ENCODE measurements around the gene BRAT1. TPM values are rescaled to one million over a fixed set of nuclear protein-coding genes. Genes with fewer than 3 reads are reported as not detected.

Gene BRAT1
- total RNA-seq, 1 donor from 2014 or later = 42.3 TPM

GRCh38 chr7:2585446-2585845, 30.1 kb upstream of the BRAT1 start:
- no peak for DNase-seq (ENCODE audit: extremely low read depth, low read depth, low spot score)

- DNase-seq (ENCODE audit: extremely low read depth, low read depth, low spot score) = no peak
These were observed 28.7 kb upstream of the BRAT1 start for GRCh38 chr7:2583798-2584580.

GRCh38 chr7:2582006-2582735, 26.8 kb upstream of the BRAT1 start:
- DNase-seq (ENCODE audit: extremely low read depth, low read depth, low spot score) = no peak

GRCh38 chr7:2580636-2581035, 25.3 kb upstream of the BRAT1 start:
- DNase-seq (ENCODE audit: extremely low read depth, low read depth, low spot score) = no peak

GRCh38 chr7:2577914-2578680, 22.8 kb upstream of the BRAT1 start:
- no peak for DNase-seq (ENCODE audit: extremely low read depth, low read depth, low spot score)

- no peak for DNase-seq (ENCODE audit: extremely low read depth, low read depth, low spot score)
These were observed 21.6 kb upstream of the BRAT1 start for GRCh38 chr7:2576742-2577491.

- DNase-seq (ENCODE audit: extremely low read depth, low read depth, low spot score) = no peak
These were observed 20.5 kb upstream of the BRAT1 start for GRCh38 chr7:2575733-2576340.

GRCh38 chr7:2575046-2575732, 19.9 kb upstream of the BRAT1 start:
- DNase-seq (ENCODE audit: extremely low read depth, low read depth, low spot score) = no peak

- no peak for DNase-seq (ENCODE audit: extremely low read depth, low read depth, low spot score)
These were observed 18.4 kb upstream of the BRAT1 start for GRCh38 chr7:2573761-2574160.

GRCh38 chr7:2572101-2572842, 16.9 kb upstream of the BRAT1 start:
- no peak for DNase-seq (ENCODE audit: extremely low read depth, low read depth, low spot score)

GRCh38 chr7:2571409-2571808, 16.1 kb upstream of the BRAT1 start:
- no peak for DNase-seq (ENCODE audit: extremely low read depth, low read depth, low spot score)

- no peak for DNase-seq (ENCODE audit: extremely low read depth, low read depth, low spot score)
These were observed 14.7 kb upstream of the BRAT1 start for GRCh38 chr7:2570021-2570420.

- no peak for DNase-seq (ENCODE audit: extremely low read depth, low read depth, low spot score)
These were observed 14.1 kb upstream of the BRAT1 start for GRCh38 chr7:2569421-2569820.

GRCh38 chr7:2568521-2569223, 13.3 kb upstream of the BRAT1 start:
- DNase-seq (ENCODE audit: extremely low read depth, low read depth, low spot score) = no peak

- DNase-seq (ENCODE audit: extremely low read depth, low read depth, low spot score) = no peak
These were observed 12.5 kb upstream of the BRAT1 start for GRCh38 chr7:2567679-2568278.

GRCh38 chr7:2566890-2567678, 11.8 kb upstream of the BRAT1 start:
- no peak for DNase-seq (ENCODE audit: extremely low read depth, low read depth, low spot score)

- DNase-seq (ENCODE audit: extremely low read depth, low read depth, low spot score) = no peak
These were observed 11.1 kb upstream of the BRAT1 start for GRCh38 chr7:2566348-2566889.

Data from glomerular endothelial cell (primary cell).